HTERT RPE-1 (cell line): ENCODE results near the gene MMRN2.
"Not testable (repeated sequence)": the region's sequence is repeated elsewhere in the genome, so short reads cannot be mapped to it uniquely, and the experiment has no call there.

Experiments used
- in situ Hi-C: fragments of 300-500 bp; cut with MboI; formaldehyde crosslinking; loops from 4 replicates; pipeline ENCODE4 v1.14.3; 2020; ENCODE audit warnings: low sequenced_read_pairs

MMRN2 gene

DNA sequence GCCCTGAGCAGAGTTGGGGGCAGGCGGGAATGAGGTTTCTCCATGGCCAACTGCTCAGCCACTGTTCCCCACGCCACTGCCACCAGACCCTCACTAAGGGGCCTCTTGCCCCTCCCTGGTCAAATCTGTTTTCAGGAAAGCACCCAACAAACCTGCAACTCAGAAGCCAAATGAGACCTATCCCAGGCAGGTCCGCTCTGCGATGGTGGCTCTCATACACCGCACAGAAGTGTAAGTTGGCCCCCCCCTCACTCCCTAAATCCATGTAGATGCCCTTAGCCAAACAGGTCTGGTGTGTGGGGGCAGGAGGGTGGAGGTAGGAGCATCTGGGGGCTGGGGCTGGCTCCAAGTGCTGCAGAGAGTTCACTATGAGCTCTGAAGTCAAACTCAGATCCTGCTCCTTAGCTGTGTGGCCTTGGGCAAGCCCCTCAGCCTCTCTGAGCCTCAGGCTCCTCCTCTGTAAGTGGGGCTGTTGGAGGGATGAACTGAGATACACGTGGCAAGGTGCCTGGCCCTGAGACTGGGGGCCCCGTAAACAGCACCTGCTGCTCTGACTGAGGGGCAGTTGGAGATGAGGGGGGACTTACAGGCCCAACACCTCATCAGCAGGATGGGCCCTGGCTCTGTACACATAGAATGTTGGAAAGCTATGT is 1.1 kb downstream of the MMRN2 start:
- in situ Hi-C loops, result no loop called here

GRCh38 chr10:86955501-86956194 is 1.8 kb downstream of the MMRN2 start:
- in situ Hi-C loops, result no loop called here

DNA sequence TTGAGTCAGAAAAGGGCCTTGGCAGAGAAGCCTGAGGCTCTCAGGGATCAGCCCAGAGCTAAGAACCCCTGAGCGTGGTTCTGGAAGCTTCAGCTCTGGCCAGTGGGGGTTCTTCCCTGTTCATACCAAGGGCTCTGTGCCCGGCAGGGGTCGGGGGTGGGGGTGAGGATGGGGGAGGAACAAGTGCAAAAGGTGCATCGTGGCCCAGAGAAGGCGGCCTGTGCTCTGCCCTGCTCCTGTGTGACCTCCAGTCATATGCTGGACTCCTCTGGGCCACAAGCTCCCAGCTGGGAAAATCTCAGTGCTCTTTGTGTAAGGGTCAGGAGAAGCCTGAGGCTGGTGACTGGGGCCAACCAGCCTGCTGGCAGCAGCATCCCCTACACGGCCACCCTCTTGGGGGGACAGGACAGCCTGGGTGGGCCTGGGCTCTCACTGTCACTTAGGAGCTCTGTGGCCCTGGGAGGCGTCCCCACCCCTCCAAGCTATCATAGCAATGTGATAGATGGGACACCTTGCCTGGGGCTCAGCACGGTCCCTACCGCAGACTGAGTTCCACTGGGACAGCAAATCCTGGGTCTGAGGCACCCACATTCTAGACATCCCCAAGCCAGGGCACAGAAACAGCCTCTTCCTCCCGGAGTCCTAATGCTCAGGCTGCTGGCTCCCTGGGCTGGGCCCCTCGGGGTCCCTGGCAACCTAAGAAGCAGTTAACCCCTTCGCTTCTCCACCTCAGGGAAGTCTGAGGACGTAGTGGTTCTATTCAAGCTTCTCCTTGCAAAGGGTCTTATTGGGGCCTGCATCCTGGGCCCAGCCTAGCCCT is 2.5 kb downstream of the MMRN2 start:
- in situ Hi-C loops, result no loop called here

GRCh38 chr10:86953747-86954680 is 3.4 kb downstream of the MMRN2 start:
- in situ Hi-C loops, result no loop called here

GRCh38 chr10:86952697-86953096 is 4.7 kb downstream of the MMRN2 start:
- in situ Hi-C loops, result not testable (repeated sequence)

DNA sequence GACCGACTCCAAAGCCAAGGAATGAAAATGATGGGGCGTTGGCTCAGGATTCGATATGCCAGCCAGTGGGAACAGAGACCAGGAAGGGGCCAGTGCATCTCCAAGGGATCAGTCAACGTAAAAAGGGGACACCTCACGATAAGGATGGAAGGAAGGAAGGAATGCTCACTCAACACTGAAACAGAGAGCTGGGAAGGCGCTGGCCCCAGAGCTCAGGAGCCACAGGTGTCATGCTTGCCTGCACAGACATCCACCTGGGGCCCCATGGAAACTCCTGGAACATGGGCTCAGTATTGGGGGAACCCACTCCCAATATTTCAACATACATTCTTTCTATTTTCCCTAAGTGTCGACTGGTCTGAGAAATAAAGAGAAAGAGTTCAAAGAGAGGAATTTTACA is 5.3 kb downstream of the MMRN2 start:
- in situ Hi-C loops, result no loop called here

DNA sequence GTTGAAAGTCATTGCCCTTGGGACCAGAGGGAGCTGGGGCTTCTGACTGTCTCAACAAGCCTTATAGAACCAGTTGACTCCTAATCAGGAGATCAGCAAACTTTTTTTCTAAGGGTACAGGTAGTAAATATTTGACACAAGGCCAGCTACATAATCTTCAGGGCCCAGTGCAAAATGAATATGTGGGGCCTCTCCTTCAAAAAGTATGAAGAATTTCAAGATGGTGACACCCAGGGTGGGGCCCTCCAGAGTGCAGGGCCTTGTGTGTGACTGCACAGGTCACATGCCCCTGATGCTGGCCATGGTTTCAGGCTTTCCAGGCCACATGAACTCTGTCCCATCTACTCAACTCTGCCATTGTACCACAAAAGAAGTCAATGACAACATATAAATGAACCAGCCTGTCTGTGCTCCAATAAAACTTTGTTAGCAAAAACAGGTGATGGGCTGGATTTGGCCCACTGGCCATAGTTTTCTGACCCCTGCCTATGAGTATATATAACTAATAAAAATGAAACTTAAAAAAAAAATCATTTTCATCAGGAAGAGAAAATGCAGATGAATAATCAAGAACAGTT is 6.1 kb downstream of the MMRN2 start:
- in situ Hi-C loops, result no loop called here

DNA sequence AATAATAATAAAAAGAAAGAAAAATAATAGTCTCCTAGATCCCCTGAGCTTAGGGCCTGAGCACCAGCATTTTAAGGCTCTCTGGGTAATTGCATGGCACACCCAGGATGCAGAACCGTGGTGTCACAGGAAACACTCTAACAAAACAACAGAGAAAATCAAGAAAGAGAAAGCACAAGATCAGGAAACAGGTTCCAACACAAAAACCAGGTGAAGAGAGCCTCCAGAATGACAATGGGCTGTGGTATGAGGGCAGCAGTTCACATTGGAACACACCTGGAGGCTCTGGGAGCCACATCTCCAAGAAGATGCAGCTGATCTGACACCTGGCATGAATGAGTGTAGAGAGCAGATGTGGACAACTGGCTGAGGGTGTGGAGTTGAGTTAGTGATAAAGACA is 7.1 kb downstream of the MMRN2 start:
- in situ Hi-C loops, result no loop called here

GRCh38 chr10:86947806-86948205 is 9.6 kb downstream of the MMRN2 start:
- in situ Hi-C loops, result not testable (repeated sequence)

- in situ Hi-C loops, result no loop called here
Measured at GRCh38 chr10:86946213-86947155, 10.9 kb downstream of the MMRN2 start.

DNA sequence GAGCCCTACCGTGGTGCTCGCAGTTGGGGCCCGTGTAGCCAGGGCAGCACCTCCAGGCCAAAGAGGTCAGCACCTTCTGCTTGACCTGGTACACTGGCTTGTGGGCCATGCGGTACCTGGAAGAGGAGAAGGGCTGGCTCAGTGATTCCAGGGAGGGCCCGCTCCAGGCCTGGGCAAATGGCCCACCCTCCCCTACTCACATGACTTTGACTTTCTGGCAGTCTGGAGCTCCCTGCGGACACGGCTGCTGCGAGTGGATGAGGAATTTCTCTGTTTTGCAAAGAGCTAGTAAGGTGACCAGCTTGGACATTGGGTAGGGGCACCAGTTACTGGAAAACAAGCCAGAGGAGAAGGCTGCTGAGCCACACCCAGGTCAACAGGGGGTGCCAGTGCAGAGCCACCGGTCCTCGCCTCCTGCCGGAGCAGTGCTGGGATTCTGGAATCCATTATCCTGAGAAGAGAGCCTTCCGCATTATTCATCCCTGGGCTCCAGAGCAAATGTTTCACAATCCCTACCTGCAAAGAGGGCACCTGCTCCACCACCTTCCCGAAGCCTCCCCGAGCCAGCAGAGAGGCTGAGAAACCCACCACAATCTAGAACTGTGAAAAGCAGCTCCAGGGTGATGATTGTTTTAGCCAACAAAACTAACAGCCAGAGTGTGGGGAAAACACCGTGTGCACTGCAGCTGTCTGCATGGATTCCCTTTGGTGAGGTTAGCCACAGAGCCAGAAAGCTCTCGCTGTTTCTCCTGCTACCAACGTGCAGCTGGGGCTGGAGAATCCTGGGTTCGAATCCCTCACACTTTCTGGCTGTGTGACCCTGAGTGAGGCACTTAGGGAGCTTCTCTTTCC is 11.8 kb downstream of the MMRN2 start:
- in situ Hi-C loops, result no loop called here

DNA sequence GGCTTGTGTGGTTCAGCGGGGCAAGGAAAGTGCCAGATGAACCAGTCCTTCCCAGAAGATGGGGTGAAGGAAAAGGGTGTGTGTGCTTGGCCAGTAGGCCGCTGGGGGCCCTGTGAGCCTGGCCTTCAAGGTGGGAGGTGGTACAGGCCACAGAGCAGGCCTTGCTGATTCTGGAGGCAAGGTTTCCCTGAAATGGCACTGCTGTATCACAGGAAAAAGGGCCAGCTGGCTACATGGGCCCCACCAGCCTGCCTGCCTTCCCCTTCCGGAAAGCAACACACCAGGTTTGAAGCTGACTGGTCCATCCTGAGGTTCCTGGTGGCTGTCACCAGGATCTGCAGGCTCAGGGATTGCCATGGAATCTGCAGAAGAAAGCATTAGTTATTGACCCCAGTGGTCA is 12.5 kb downstream of the MMRN2 start:
- in situ Hi-C loops, result no loop called here

DNA sequence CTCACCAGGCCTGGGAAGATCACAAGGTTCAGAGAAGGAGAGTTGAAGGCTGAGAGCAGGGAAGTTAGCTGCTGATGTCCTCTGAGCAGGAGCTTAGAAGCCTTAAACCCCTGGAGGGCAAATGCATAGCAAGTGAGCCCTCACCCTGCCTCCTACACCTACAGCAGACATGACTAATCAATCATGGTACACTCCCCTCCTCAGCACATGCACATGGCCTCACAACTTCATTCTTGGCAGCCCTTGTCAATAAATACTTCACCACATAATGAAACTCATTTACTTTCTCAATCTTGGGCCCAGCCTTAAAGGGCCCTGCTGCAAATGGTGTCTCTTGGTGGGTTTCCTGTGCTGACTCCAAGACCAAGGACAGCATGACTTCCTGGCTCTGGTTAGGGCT is 12.9 kb downstream of the MMRN2 start:
- in situ Hi-C loops, result no loop called here

GRCh38 chr10:86944031-86944419 is 13.4 kb downstream of the MMRN2 start:
- in situ Hi-C loops, result no loop called here

GRCh38 chr10:86943316-86944030 is 13.9 kb downstream of the MMRN2 start:
- in situ Hi-C loops, result no loop called here

GRCh38 chr10:86942441-86943315 is 14.7 kb downstream of the MMRN2 start:
- in situ Hi-C loops, result no loop called here

DNA sequence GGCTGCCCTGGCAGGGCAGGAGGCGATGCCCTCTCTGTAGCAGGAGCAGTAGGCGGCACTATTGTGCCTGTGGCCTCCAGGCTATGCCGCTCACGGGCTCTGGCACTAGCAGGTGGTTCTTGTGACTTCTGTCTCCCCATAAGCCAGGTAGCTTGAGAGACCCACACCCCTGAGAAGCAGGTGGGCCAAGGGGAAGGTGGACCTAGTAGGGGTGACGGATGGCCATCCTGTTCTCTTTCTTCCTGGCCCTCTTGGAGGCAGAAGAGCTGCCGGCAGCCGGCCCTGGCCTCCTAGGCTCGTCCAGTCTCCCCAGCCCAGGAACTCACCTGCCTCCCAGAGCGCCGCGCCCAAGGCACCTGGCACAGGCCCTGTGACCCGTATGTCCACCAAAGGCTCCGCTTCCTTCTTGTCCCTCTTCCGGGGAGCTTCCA is 15.4 kb downstream of the MMRN2 start:
- in situ Hi-C loops, result no loop called here
